Glutamatergic neuron (in vitro differentiated cells): ENCODE results near the gene NEAT1. TPM values are rescaled to one million over a fixed set of nuclear protein-coding genes. Genes with fewer than 3 reads are reported as not detected.
"Not testable (repeated sequence)": the region's sequence is repeated elsewhere in the genome, so short reads cannot be mapped to it uniquely, and the experiment has no call there.

Experiments
- DNase-seq: peaks from one replicate; pipeline ENCODE4 v3.0.0; 2022
- H3K27ac Mint-ChIP-seq: one replicate; pipeline ENCODE4 v1.8.0; 2020; ENCODE audit warnings: mild to moderate bottlenecking, mixed read lengths, inconsistent platforms; ENCODE audit not compliant: unreplicated experiment
- H3K27me3 Mint-ChIP-seq: one replicate; pipeline ENCODE4 v1.8.0; 2020; ENCODE audit warnings: mild to moderate bottlenecking, moderate library complexity, mixed read lengths, inconsistent platforms; ENCODE audit not compliant: unreplicated experiment
- H3K36me3 Mint-ChIP-seq: one replicate; pipeline ENCODE4 v1.8.0; 2020; ENCODE audit warnings: mild to moderate bottlenecking, mixed read lengths, inconsistent platforms; ENCODE audit not compliant: unreplicated experiment
- H3K4me1 Mint-ChIP-seq: one replicate; pipeline ENCODE4 v1.8.0; 2020; ENCODE audit warnings: mild to moderate bottlenecking, low read depth, mixed read lengths, inconsistent platforms; ENCODE audit not compliant: unreplicated experiment
- H3K4me3 Mint-ChIP-seq: one replicate; pipeline ENCODE4 v1.8.0; 2020; ENCODE audit warnings: mild to moderate bottlenecking, mixed read lengths, inconsistent platforms; ENCODE audit not compliant: unreplicated experiment
- H3K9me3 Mint-ChIP-seq: one replicate; pipeline ENCODE4 v1.8.0; 2020; ENCODE audit warnings: mild to moderate bottlenecking, moderate library complexity, mixed read lengths, inconsistent platforms; ENCODE audit not compliant: unreplicated experiment
- total RNA-seq: library from RNA; stranded (reverse); fragmentation: NEBNext Ultra II Directional; extraction: Animal tissue kit (Norgen Biotek cat#: 25700); gene quantifications from one replicate; pipeline ENCODE4 v1.2.1, GENCODE V29; 2021; ENCODE audit not compliant: unreplicated experiment
- TF ChIP-seq, protein P1 (sequence below): fragments of 200-600 bp; sonication (generic); IDR thresholded peaks from one replicate; pipeline ENCODE4 v1.5.0; 2021; ENCODE audit not compliant: partially characterized antibody, unreplicated experiment

Gene NEAT1
- total RNA-seq, 1 donor from 2014 or later: 107 TPM

GRCh38 chr11:65448074-65448417 lies 25.4 kb downstream of the NEAT1 start:
- peaks cover 9% of the 10 kb centered on the region for H3K27me3 Mint-ChIP-seq
- TF ChIP-seq, protein P1, sequence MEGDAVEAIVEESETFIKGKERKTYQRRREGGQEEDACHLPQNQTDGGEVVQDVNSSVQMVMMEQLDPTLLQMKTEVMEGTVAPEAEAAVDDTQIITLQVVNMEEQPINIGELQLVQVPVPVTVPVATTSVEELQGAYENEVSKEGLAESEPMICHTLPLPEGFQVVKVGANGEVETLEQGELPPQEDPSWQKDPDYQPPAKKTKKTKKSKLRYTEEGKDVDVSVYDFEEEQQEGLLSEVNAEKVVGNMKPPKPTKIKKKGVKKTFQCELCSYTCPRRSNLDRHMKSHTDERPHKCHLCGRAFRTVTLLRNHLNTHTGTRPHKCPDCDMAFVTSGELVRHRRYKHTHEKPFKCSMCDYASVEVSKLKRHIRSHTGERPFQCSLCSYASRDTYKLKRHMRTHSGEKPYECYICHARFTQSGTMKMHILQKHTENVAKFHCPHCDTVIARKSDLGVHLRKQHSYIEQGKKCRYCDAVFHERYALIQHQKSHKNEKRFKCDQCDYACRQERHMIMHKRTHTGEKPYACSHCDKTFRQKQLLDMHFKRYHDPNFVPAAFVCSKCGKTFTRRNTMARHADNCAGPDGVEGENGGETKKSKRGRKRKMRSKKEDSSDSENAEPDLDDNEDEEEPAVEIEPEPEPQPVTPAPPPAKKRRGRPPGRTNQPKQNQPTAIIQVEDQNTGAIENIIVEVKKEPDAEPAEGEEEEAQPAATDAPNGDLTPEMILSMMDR: no peak
- H3K4me3 Mint-ChIP-seq: no peak overlapping the region
- H3K9me3 Mint-ChIP-seq: peaks cover 9% of the 10 kb centered on the region
- H3K27ac Mint-ChIP-seq: no peak overlapping the region
- H3K4me1 Mint-ChIP-seq: peaks cover 22% of the 10 kb centered on the region
- peaks cover 5% of the 10 kb centered on the region for H3K36me3 Mint-ChIP-seq
- no peak for DNase-seq

DNA sequence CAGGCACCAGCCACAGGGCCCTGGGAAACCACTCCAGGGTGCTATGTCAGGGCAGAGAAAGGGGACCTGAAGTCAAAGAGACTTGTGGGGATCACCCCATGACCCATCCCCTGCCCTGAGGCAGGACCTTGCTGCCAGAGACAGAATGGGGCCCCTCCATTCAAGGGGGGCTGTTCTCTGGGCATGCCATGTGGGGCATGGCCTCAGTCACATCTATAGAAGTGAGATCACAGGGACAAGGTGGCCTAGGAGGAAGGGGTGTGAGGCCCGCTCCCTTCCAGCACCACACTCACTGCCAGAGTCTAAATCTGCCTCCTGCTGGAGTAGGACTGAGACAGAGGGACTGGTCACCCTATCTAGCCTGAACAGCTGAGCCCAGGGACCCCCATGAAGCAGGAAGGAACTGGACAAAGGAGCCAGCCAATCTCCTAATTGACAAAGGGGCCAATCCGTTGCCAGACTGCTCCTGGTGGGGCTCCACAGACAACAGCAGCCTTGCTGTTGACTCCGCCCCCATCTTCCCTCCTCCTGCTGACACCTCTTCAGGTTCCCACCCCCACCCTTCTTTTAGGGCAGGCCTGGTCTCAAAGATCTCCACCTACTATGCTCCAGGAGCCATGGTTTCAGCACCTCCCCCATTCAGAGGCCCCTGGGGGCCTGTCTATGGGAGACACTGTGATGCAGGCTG lies 26.0 kb downstream of the NEAT1 start:
- peaks cover 5% of the 10 kb centered on the region for H3K36me3 Mint-ChIP-seq
- H3K9me3 Mint-ChIP-seq: peaks cover 5% of the 10 kb centered on the region
- TF ChIP-seq, protein P1: no peak
- H3K4me1 Mint-ChIP-seq: peaks cover 17% of the 10 kb centered on the region
- no peak overlapping the region for H3K27ac Mint-ChIP-seq
- H3K4me3 Mint-ChIP-seq: no peak overlapping the region
- peaks cover 11% of the 10 kb centered on the region for H3K27me3 Mint-ChIP-seq
- no peak for DNase-seq

- peaks cover 13% of the 10 kb centered on the region for H3K9me3 Mint-ChIP-seq
- DNase-seq, H3K4me1 Mint-ChIP-seq, H3K4me3 Mint-ChIP-seq, H3K36me3 Mint-ChIP-seq, H3K27ac Mint-ChIP-seq: not testable (repeated sequence)
- H3K27me3 Mint-ChIP-seq: peaks cover 11% of the 10 kb centered on the region
Measured at GRCh38 chr11:65451301-65451700, 28.7 kb downstream of the NEAT1 start.

DNA sequence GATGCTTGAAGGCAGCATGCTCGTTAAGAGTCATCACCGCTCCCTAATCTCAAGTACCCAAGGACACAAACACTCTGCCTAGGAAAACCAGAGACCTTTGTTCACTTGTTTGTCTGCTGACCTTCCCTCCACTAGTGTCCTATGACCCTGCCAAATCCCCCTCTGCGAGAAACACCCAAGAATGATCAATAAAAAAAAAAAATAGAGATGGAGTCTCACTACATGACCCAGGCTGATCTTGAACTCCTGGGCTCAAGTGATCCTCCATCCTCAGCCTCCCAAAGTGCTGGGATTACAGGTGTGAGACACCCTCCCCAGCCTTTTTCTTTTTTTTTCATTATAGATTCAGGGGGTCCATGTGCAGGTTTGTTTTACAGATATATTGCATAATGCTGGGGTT lies 29.7 kb downstream of the NEAT1 start:
- Mint-ChIP-seq H3K9me3 (peaks cover 13% of the 10 kb centered on the region), H3K36me3 (peaks cover 15% of the 10 kb centered on the region), H3K4me1 (peaks cover 12% of the 10 kb centered on the region), H3K27ac (peak overlapping the region; percentile 48)
- not testable (repeated sequence) for DNase-seq, H3K4me3 Mint-ChIP-seq, H3K27me3 Mint-ChIP-seq

- peaks cover 12% of the 10 kb centered on the region for H3K4me1 Mint-ChIP-seq
- no peak for DNase-seq
- TF ChIP-seq, protein P1: no peak
- H3K4me3 Mint-ChIP-seq: peak overlapping the region; percentile 23
- H3K27ac Mint-ChIP-seq: peak overlapping the region; percentile 38
- peaks cover 15% of the 10 kb centered on the region for H3K36me3 Mint-ChIP-seq
- H3K27me3 Mint-ChIP-seq: peaks cover 10% of the 10 kb centered on the region
- peaks cover 13% of the 10 kb centered on the region for H3K9me3 Mint-ChIP-seq
Measured at GRCh38 chr11:65452806-65453490, 30.4 kb downstream of the NEAT1 start.

DNA sequence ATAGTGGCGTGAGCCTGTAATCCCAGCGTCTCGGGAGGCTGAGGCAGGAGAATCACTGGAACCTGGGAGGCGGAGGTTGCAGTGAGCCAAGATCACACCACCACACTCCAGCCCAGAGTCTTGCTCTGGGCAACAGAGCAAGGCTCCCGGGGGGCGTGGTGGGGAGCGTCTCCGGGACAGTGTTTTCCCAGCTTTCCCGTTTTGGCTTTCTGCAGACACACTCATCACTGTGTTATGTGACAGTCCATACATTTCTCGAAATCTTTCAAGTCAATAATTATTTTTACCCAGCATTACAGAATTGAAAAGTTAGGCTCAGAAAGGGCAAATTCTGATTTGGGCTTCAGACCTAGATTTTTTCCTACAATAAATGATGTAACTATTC lies 31.7 kb downstream of the NEAT1 start:
- TF ChIP-seq, protein P1: no peak
- H3K27me3 Mint-ChIP-seq: peaks cover 13% of the 10 kb centered on the region
- peak overlapping the region; percentile 85 for H3K4me3 Mint-ChIP-seq
- H3K9me3 Mint-ChIP-seq: peaks cover 13% of the 10 kb centered on the region
- DNase-seq: no peak
- H3K36me3 Mint-ChIP-seq: peaks cover 13% of the 10 kb centered on the region
- H3K4me1 Mint-ChIP-seq: peaks cover 12% of the 10 kb centered on the region
- no peak overlapping the region for H3K27ac Mint-ChIP-seq
